Activated T-cell treated with anti-CD3 and anti-CD28 coated beads for 1 hour (primary cell): Measurements from ENCODE around the gene IRF2BP1.

Experiments used
- DNase-seq: peaks from one replicate; pipeline ENCODE4 v3.0.0-alpha.2; 2020; ENCODE audit warnings: low read depth

Gene IRF2BP1

DNA sequence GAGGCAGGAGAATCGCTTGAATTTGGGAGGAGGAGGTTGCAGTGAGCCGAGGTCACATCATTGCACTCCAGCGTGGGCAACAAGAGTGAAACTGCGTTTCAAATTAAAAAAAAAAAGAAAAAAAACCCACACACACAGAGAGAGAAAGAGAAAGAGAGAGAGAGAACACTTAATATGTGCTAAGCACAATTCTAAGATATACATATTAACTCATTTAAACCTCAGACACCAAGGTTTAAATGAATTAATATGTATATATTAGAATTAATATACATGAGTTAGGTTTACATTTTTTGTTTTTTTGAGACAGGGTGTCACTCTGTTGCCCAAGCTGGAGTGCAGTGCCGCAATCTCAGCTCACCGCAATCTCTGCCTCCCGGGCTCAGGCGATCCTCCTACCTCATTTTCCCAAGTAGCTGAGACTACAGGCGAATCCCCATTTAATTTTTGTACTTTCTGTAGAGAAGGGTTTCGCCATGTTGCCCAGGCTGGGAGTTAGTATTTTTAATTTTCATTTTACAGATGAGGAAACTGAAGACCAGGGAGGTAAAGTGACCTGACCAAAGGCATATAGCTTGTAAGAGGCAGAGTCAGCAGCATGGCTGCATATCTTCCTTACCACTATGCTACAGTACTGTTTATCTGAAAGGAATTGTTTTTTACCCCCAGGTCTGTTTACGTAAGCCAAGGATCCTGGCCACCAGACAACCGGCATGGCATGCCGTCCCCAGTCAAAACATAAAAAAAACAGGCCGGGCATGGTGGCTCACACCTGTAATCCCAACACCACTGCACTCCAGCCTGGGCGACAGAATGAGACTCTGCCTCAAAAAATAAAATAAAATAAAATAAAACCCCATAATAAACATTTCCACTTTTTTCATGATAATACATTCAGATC is 25.3 kb downstream of the IRF2BP1 start:
- no peak for DNase-seq

DNA sequence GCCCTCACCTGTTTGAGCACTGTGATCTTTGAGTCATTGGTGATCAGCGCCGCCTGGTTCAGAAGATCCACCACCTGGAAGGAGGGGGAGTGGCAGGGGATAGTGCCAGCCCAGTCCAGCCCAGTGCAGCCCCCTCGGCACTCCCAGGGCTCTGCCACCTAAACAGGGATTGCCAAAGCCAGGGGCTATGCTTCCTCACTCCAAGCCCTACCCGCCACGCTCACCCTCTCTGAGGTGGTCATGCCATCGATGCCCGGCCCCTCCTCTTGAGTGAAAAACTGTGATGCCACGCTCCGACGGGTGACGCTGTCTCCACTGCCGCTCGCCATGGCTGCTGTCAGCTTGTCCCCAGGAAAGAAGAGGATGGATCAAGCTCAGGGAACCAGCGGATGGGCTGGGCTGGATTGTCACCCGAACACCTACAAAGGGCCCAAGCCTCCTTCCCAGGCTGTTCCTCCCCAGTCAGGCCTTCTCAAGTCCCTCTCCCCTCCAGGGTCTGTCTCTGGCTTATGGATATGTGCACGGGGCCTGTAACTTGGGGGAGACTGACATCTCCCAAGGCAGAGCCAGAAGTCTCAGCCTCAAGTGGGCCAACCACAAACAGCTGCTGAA is 31.7 kb downstream of the IRF2BP1 start:
- DNase-seq = no peak

DNA sequence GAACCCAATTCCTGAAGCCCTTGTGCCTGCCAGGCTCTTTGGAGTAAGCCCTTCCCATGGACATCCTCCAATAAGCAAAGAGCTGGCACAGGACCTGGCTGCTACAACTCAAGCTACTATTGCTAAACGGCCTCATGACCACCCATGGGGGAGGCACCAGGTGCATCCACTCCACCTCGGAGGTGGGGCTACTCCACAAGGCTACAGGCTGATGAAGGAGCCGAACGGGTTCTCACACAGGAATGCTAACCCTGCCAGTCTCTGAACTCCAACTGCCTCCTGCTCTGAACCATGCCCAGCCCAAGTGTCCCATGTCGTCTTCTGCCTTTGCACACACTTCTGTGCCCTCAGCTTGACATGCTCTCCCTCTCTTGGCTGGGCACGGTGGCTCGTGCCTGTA is 33.0 kb downstream of the IRF2BP1 start:
- DNase-seq = no peak

DNA sequence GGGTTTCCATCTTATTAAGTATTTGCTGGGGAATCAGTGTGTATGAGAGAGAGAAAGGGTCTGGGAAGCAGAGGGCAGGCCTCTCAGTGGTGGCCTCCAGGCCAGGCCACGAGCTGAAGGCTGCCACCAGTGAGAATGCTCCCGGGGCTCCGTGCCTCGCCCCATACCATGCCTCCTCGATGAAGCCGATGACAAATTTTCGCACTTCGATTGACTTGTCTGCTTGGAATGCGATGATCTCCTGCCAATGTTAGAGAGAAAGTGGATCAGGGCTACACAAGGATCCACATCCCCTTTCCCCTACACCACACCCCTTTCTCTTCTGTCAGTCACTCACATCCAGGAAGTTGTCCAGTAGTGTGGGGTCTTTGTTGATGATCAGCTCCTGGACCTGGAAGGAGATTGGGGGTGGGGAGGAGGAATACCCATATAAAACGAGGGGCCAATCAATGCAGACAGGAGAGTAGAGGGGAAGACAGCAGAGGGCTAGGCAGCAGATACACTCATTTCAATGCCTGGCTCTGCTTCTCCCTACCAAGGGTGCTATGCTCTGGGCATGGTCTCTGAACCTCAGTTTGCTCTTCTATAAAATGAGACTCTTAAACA is 33.7 kb downstream of the IRF2BP1 start:
- DNase-seq = no peak

DNA sequence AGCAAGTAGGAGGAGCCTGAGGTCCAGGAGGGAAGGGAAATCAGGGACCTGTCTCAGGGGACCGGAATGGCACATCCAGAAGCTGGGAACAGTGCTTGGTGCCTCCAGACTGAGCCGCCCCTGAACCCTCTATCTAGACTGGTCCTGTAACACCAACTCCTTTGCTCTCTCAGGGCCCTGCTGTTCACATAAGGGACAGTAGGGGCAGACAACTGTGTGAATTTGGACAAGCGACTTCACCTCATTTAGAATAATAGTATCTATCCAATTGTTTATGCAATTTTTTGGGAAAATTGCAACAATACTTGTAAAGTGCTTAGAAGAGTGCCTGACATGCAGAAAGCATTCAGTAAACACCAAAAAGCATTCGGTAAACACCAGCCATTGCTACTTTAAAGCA is 37.0 kb downstream of the IRF2BP1 start:
- DNase-seq = no peak

DNA sequence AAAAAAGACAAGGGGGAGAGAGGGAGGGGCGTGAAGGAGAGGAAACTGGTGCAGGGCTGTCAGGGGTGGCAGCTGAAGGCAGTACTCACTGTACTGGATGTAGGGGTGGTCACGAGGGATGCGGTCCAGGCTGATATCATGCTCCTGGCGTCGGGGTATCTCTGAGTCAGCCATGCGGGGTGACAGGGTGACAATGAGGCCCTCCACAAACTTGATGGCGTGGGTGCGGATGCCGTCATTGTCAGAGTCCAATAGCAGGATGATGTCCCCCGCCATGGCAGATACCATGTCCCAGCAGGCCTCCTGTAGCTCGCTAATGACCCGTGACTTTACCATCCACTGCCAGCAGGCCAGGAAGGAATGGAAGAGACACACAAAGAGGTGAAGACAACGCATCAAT is 38.3 kb downstream of the IRF2BP1 start:
- DNase-seq = no peak

DNA sequence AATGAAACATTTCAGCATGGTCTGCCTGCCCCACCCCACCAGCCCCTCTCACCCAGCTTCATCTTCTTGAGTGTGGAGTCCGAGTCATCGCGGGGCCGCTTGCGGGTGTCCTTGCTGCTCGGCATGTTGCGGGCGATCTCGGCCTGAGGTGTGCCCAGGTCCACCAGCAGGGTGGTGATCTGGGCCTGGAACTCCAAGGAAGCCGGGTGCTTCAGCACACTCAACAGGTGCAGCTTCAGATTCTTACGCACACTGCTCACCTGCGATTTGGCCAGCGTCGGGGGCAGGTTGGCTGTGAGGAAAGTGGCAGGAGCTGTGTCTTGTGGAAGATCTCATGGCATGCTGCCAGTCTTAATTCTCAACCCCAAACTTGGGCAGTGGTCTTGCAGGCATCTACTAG is 43.7 kb downstream of the IRF2BP1 start:
- DNase-seq = no peak

DNA sequence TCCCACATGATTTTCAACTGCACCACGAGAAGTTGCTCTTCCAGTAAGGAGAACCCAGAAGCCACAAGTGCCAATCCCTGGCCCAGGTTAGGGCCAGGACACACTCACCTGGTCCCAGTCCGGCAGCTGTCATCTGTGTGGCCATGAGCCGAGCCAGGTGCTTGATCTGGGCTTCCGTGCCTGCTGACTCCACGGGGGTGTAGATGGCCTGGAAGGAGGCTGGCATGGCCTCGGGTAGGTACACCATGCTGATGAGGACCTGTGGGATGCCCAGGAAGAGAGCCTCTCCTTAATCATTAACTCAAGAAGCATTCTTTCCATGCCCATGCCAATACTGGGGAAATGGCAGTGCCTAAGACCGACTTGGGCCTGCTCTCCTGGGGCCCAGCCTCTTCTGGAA is 51.0 kb downstream of the IRF2BP1 start:
- no peak for DNase-seq
